Calu3 (cell line): ENCODE results near the gene GUCY1A2. TPM values are rescaled to one million over a fixed set of nuclear protein-coding genes. Genes with fewer than 3 reads are reported as not detected.

Source experiments
- BruUV-seq: library from RNA; stranded (reverse); fragments of 400-500 nt; replicated peaks from 2 replicates; lab custom pipeline; 2021; lab: Mats Ljungman, UMichigan
- CTCF ChIA-PET: fragments of 300-600 bp; sonication (Branson Sonifier 250); formaldehyde crosslinking; loops from one replicate; lab custom pipeline; 2022; ENCODE audit warnings: antibody characterized with exemption; lab: Charles Lee
- DNase-seq: peaks from one replicate; pipeline ENCODE4 v3.0.0; 2022
- H3K27ac Mint-ChIP-seq: one replicate; pipeline ENCODE4 v1.8.0; 2022; ENCODE audit warnings: mixed read lengths; ENCODE audit not compliant: unreplicated experiment
- H3K27me3 Mint-ChIP-seq: one replicate; pipeline ENCODE4 v1.8.0; 2022; ENCODE audit warnings: mixed read lengths; ENCODE audit not compliant: unreplicated experiment
- H3K36me3 Mint-ChIP-seq: one replicate; pipeline ENCODE4 v1.8.0; 2022; ENCODE audit warnings: mild to moderate bottlenecking, moderate library complexity, mixed read lengths; ENCODE audit not compliant: insufficient read depth, unreplicated experiment
- H3K4me1 Mint-ChIP-seq: one replicate; pipeline ENCODE4 v1.8.0; 2022; ENCODE audit warnings: mild to moderate bottlenecking, low read depth, mixed read lengths; ENCODE audit not compliant: unreplicated experiment
- H3K4me3 Mint-ChIP-seq: one replicate; pipeline ENCODE4 v1.8.0; 2022; ENCODE audit warnings: mild to moderate bottlenecking, low read depth, moderate library complexity, mixed read lengths; ENCODE audit not compliant: unreplicated experiment
- H3K9me3 Mint-ChIP-seq: one replicate; pipeline ENCODE4 v1.8.0; 2022; ENCODE audit warnings: low read depth, mixed read lengths; ENCODE audit not compliant: unreplicated experiment
- intact Hi-C: fragments of 100-400 bp; cut with micrococcal nuclease; formaldehyde crosslinking; loops from one replicate; pipeline ENCODE4 v1.10.0; 2022; ENCODE audit not compliant: unreplicated experiment
- total RNA-seq: library from RNA; stranded (reverse); gene quantifications from 2 replicates; pipeline ENCODE4 v1.2.3, GENCODE V29; 2022
- TF ChIP-seq, protein P1 (sequence below): fragments of 200-600 bp; IDR thresholded peaks from one replicate; pipeline ENCODE4 v1.8.0; 2022; ENCODE audit warnings: antibody characterized with exemption; ENCODE audit not compliant: unreplicated experiment

Gene GUCY1A2
- total RNA-seq, 1 experiment from 2014 or later, result not detected

DNA sequence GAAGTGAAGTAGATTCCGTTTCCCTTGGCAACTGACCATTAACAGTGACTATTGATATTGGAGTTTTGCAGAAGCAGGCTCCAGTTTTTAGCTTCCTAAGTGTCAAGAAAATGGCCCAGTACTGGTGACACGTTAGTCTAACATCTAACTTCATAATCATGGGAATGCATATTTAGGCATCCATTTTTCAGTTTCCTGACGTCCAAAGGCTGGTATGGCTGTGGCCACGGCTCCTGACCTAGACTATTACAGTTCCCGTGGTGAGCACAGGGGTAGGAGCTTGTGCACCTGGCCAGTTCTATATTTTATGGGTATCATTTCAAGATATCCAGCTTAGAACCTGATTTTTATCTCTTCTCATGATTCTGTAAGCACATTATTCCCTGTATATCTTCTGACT is 323.8 kb downstream of the GUCY1A2 start:
- H3K9me3 Mint-ChIP-seq, result no peaks in the 10 kb centered on the region
- intact Hi-C loops, result no loop called here
- BruUV-seq, result no TSS peak
- no peak overlapping the region for H3K4me3 Mint-ChIP-seq
- H3K27me3 Mint-ChIP-seq, result no peaks in the 10 kb centered on the region
- H3K27ac Mint-ChIP-seq, result no peak overlapping the region
- no peaks in the 10 kb centered on the region for H3K4me1 Mint-ChIP-seq
- DNase-seq, result no peak
- CTCF ChIA-PET, result no interaction called here
- TF ChIP-seq, protein P1, sequence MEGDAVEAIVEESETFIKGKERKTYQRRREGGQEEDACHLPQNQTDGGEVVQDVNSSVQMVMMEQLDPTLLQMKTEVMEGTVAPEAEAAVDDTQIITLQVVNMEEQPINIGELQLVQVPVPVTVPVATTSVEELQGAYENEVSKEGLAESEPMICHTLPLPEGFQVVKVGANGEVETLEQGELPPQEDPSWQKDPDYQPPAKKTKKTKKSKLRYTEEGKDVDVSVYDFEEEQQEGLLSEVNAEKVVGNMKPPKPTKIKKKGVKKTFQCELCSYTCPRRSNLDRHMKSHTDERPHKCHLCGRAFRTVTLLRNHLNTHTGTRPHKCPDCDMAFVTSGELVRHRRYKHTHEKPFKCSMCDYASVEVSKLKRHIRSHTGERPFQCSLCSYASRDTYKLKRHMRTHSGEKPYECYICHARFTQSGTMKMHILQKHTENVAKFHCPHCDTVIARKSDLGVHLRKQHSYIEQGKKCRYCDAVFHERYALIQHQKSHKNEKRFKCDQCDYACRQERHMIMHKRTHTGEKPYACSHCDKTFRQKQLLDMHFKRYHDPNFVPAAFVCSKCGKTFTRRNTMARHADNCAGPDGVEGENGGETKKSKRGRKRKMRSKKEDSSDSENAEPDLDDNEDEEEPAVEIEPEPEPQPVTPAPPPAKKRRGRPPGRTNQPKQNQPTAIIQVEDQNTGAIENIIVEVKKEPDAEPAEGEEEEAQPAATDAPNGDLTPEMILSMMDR, result no peak
- no peaks in the 10 kb centered on the region for H3K36me3 Mint-ChIP-seq

DNA sequence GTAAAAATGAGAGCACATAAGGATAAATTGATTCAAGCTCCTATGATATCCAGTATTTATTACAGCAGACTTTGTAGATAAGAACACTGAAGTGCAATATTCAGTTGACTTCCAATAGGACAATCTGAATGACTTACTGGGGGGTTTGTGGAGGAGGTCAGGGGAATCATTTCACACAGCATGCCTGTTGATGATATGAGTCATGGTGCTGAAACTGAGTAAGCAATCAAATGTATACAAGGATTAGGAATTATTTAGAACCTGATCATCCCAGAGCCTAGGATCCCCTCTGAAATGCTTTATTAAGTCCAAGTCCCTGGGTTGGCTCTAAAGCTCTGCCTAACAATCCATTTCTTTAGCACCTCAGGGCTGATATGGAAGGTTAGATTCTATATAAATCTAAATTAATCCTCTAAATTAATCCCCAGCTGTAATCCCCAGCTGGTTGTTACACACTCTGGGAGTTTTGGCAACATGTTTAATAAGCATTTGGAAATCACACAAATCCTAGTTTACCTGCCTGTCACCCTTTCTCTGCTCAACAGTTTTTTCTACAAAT is 326.4 kb downstream of the GUCY1A2 start:
- intact Hi-C loops, result no loop called here
- CTCF ChIA-PET, result no interaction called here
- Mint-ChIP-seq H3K4me3 (no peak overlapping the region), H3K4me1 (no peaks in the 10 kb centered on the region), H3K27me3 (no peaks in the 10 kb centered on the region), H3K9me3 (no peaks in the 10 kb centered on the region), H3K27ac (no peak overlapping the region), H3K36me3 (no peaks in the 10 kb centered on the region)
- BruUV-seq, result no TSS peak
- TF ChIP-seq, protein P1, result no peak
- no peak for DNase-seq

DNA sequence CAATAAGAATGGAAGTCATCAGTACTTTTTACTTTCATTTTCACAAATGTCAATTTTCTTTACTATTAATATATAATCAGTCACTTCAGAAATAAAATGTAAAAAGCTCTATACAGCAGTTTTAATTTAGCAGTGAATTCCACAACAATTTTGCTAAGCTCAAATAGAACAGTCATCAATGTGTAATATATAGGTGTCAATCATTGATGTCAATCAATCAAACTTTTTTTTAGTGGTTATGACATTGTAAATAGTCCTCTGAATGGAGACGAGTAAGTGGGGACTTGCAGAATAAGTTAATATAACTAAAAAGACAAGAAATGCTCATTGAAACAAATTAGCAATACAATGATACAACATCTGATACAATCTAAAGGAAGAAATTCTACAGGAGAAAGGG is 327.4 kb downstream of the GUCY1A2 start:
- BruUV-seq, result no TSS peak
- Mint-ChIP-seq H3K27me3 (no peaks in the 10 kb centered on the region), H3K36me3 (no peaks in the 10 kb centered on the region), H3K4me3 (no peak overlapping the region), H3K9me3 (no peaks in the 10 kb centered on the region), H3K27ac (no peak overlapping the region), H3K4me1 (no peaks in the 10 kb centered on the region)
- CTCF ChIA-PET, result no interaction called here
- intact Hi-C loops, result no loop called here
- TF ChIP-seq, protein P1, result no peak
- no peak for DNase-seq

DNA sequence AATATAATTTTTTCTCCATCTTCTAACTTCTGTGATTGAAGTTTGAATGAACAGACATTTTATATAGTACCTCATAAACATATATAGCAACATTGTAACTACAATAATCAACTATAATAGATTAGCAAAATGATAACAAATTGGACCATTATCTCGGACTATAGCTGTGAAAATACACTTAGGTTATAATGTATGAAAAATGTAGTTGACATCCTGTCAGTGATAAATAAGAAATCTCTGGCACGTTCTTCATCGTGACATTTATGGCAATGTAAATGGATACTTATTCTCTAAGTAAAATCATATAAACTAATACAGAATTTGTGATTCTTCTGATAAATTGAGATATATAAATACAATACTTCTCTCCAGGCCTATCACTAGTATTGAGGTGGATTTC is 333.3 kb downstream of the GUCY1A2 start:
- no peak for DNase-seq
- no peaks in the 10 kb centered on the region for H3K9me3 Mint-ChIP-seq
- intact Hi-C loops, result no loop called here
- H3K27ac Mint-ChIP-seq, result no peak overlapping the region
- H3K27me3 Mint-ChIP-seq, result no peaks in the 10 kb centered on the region
- H3K36me3 Mint-ChIP-seq, result no peaks in the 10 kb centered on the region
- CTCF ChIA-PET, result no interaction called here
- TF ChIP-seq, protein P1, result no peak
- H3K4me1 Mint-ChIP-seq, result no peaks in the 10 kb centered on the region
- no peak overlapping the region for H3K4me3 Mint-ChIP-seq
- BruUV-seq, result no TSS peak
